ENCODE measurements around the gene MTMR10.

The MTMR10 gene

DNA sequence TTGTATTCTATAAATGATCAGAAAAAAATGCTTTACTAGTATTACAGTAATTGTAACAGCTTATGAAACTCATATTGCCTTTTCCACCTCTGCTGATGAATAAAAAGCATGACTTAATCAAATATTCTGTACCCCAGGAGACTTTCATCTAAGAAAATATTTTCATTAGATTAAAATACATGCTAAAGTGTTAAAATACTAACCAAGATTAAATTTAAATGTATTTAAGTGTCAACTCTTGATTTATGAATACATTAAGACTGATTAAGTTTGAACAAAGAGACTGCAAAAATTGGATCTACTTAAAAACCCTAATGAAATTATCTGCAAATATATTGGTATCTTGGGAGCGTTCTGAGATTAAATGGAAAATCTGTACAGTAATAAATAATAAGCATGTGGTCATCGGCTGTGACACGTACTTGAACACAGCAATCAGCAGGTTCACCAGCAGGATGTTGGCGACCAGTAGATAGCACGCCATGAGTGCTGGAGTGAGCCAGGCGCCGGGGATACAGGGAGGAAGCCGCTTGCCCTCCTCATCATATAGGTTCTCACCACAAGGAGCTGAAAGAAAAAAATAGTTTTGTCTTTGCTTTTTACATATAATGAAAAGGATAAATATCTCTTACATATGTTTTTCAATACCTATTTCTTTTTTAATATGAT lies 36.6 kb upstream of the MTMR10 start:
- no peaks in the 10 kb centered on the region for H4K20me1 ChIP-seq (ENCODE audit: insufficient read depth, low read length)
- H3K4me1 ChIP-seq (ENCODE audit: insufficient read depth, low read length, severe bottlenecking): no peaks in the 10 kb centered on the region
- no peak overlapping the region for H3K4me3 ChIP-seq (ENCODE audit: low read depth, low read length, poor library complexity, severe bottlenecking)
- no peaks in the 10 kb centered on the region for H3K79me2 ChIP-seq (ENCODE audit: insufficient read depth, low read length)
- no peaks in the 10 kb centered on the region for H3K9me2 ChIP-seq (ENCODE audit: low read depth, low read length)
- no peak for TF ChIP-seq EZH2 (IDR thresholded peaks at IDR 0.05; ENCODE audit: borderline replicate concordance, low read length)
- TF ChIP-seq CTCF (IDR thresholded peaks at IDR 0.05; ENCODE audit: low read length): no peak
- no peaks in the 10 kb centered on the region for H3K9me3 ChIP-seq (ENCODE audit: low read length)
- no peaks in the 10 kb centered on the region for H3K36me3 ChIP-seq (ENCODE audit: insufficient read depth, low read length)
- H3K9ac ChIP-seq (ENCODE audit: low read length): no peak overlapping the region
- H3K4me2 ChIP-seq (ENCODE audit: low read length): no peak overlapping the region
- no peaks in the 10 kb centered on the region for H3F3A ChIP-seq (ENCODE audit: insufficient read depth, low read length)
- no peak overlapping the region for H3K27ac ChIP-seq (ENCODE audit: low read depth, low read length, poor library complexity, severe bottlenecking)
- H2AFZ ChIP-seq (ENCODE audit: low read length): no peak overlapping the region
- no peaks in the 10 kb centered on the region for H3K27me3 ChIP-seq (ENCODE audit: insufficient read depth, low read length)

- Histone ChIP-seq H3K27me3 (ENCODE audit: insufficient read depth, low read length) (no peaks in the 10 kb centered on the region), H3K79me2 (ENCODE audit: insufficient read depth, low read length) (no peaks in the 10 kb centered on the region), H3K9ac (ENCODE audit: low read length) (no peak overlapping the region), H3K4me3 (ENCODE audit: low read depth, low read length, poor library complexity, severe bottlenecking) (no peak overlapping the region), H3K9me3 (ENCODE audit: low read length) (no peaks in the 10 kb centered on the region), H3K9me2 (ENCODE audit: low read depth, low read length) (no peaks in the 10 kb centered on the region), H3F3A (ENCODE audit: insufficient read depth, low read length) (no peaks in the 10 kb centered on the region), H3K27ac (ENCODE audit: low read depth, low read length, poor library complexity, severe bottlenecking) (no peak overlapping the region), H3K4me1 (ENCODE audit: insufficient read depth, low read length, severe bottlenecking) (no peaks in the 10 kb centered on the region), H3K36me3 (ENCODE audit: insufficient read depth, low read length) (no peaks in the 10 kb centered on the region), H4K20me1 (ENCODE audit: insufficient read depth, low read length) (no peaks in the 10 kb centered on the region), H3K4me2 (ENCODE audit: low read length) (no peak overlapping the region), H2AFZ (ENCODE audit: low read length) (no peak overlapping the region)
- TF ChIP-seq CTCF (IDR thresholded peaks at IDR 0.05; ENCODE audit: low read length): no peak
- TF ChIP-seq EZH2 (IDR thresholded peaks at IDR 0.05; ENCODE audit: borderline replicate concordance, low read length): no peak
Observed at GRCh38 chr15:31025996-31026395, 34.6 kb upstream of the MTMR10 start.

DNA sequence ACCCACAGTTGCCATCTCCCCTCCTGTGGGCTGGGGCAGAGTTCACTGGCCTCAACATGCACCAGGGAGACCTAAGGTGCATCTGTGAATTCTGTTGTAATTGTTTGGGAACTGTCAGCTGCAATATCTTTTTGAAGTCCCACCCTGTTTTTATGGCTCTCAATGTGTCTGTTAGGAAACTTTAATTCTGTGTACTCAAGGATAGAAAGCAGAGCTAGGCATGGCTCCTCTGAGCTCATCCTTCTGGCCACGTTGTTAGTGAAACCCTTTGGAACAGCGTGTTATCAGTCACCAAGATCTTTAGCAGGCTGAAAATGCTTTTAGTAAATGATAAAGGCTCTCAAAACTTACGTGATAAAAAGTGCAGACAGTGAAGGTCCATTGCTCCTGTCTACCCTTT lies 33.6 kb upstream of the MTMR10 start:
- no peaks in the 10 kb centered on the region for H3K9me2 ChIP-seq (ENCODE audit: low read depth, low read length)
- no peaks in the 10 kb centered on the region for H3K36me3 ChIP-seq (ENCODE audit: insufficient read depth, low read length)
- no peaks in the 10 kb centered on the region for H3K79me2 ChIP-seq (ENCODE audit: insufficient read depth, low read length)
- TF ChIP-seq EZH2 (IDR thresholded peaks at IDR 0.05; ENCODE audit: borderline replicate concordance, low read length) (no peak), CTCF (IDR thresholded peaks at IDR 0.05; ENCODE audit: low read length) (no peak)
- H3K4me3 ChIP-seq (ENCODE audit: low read depth, low read length, poor library complexity, severe bottlenecking): no peak overlapping the region
- no peak overlapping the region for H3K27ac ChIP-seq (ENCODE audit: low read depth, low read length, poor library complexity, severe bottlenecking)
- H2AFZ ChIP-seq (ENCODE audit: low read length): no peak overlapping the region
- no peaks in the 10 kb centered on the region for H4K20me1 ChIP-seq (ENCODE audit: insufficient read depth, low read length)
- no peak overlapping the region for H3K4me2 ChIP-seq (ENCODE audit: low read length)
- H3K9ac ChIP-seq (ENCODE audit: low read length): no peak overlapping the region
- no peaks in the 10 kb centered on the region for H3K27me3 ChIP-seq (ENCODE audit: insufficient read depth, low read length)
- no peaks in the 10 kb centered on the region for H3K9me3 ChIP-seq (ENCODE audit: low read length)
- H3K4me1 ChIP-seq (ENCODE audit: insufficient read depth, low read length, severe bottlenecking): no peaks in the 10 kb centered on the region
- H3F3A ChIP-seq (ENCODE audit: insufficient read depth, low read length): no peaks in the 10 kb centered on the region

Measured in OCI-LY1 (cell line).